H1 (cell line): ENCODE data around the gene PPM1G. TPM values are rescaled to one million over a fixed set of nuclear protein-coding genes. Genes with fewer than 3 reads are reported as not detected.

Source experiments
- BCL11A ChIP-seq, 2 experiments: IDR thresholded peaks; one replicate each; pipeline ENCODE4 v1.6.1; 2011; ENCODE audit warnings: low read depth in 2 of 2, low read length in 2 of 2, mild to moderate bottlenecking in 2 of 2
- FOSL1 ChIP-seq: IDR thresholded peaks from 2 replicates; pipeline ENCODE4 v1.6.1; 2011; ENCODE audit warnings: mild to moderate bottlenecking, low read depth, low read length, moderate library complexity; ENCODE audit not compliant: insufficient read depth
- GABPA ChIP-seq: IDR thresholded peaks from 2 replicates; pipeline ENCODE4 v1.6.1; 2011; ENCODE audit warnings: mild to moderate bottlenecking, low read length, moderate library complexity, borderline replicate concordance; ENCODE audit not compliant: insufficient read depth
- JUN ChIP-seq: IDR thresholded peaks from 2 replicates; pipeline ENCODE4 v1.6.1; 2011; ENCODE audit warnings: low read depth, mild to moderate bottlenecking, improper control_type of control experiment, low read length
- KDM1A ChIP-seq: fragments of 200-600, 300-600 bp; sonication (generic); IDR thresholded peaks from 2 replicates; pipeline ENCODE4 v1.7.1; 2016; ENCODE audit warnings: mild to moderate bottlenecking, low read length, borderline replicate concordance
- MAX ChIP-seq: IDR thresholded peaks from 2 replicates; pipeline ENCODE4 v1.6.1; 2012; ENCODE audit warnings: inconsistent platforms
- SIRT6 ChIP-seq: IDR thresholded peaks from one replicate; pipeline ENCODE4 v1.7.1; 2012; ENCODE audit warnings: low read length, inconsistent platforms
- SIX5 ChIP-seq: IDR thresholded peaks from 2 replicates; pipeline ENCODE4 v1.6.1; 2011; ENCODE audit warnings: mild to moderate bottlenecking, low read depth, low read length
- SP1 ChIP-seq: IDR thresholded peaks from 2 replicates; pipeline ENCODE4 v1.6.1; 2011; ENCODE audit warnings: low read depth, low read length
- TCF12 ChIP-seq: IDR thresholded peaks from 2 replicates; pipeline ENCODE4 v1.6.1; 2011; ENCODE audit warnings: low read depth, mild to moderate bottlenecking, low read length
- polyA plus RNA-seq, 7 experiments: library from polyadenylated mRNA; depleted of rRNA in 3 of 7; stranded (reverse) in 5 of 7; unstranded in 2 of 7; fragments of >200 nt in 5 of 7; fragments of 200-250 nt in 2 of 7; gene quantifications; 1 replicate in 5 of 7; 2 replicates in 1 of 7; 4 replicates in 1 of 7; pipeline versions ENCODE4 v1.2.1 to v1.2.3, GENCODE V29; 2011 to 2013; ENCODE audit warnings: missing spikeins in 2 of 7, mixed read lengths in 2 of 7
- total RNA-seq: library from RNA; stranded (reverse); fragmentation: NEBNext Ultra II Directional; extraction: Animal tissue kit (Norgen Biotek cat#: 25700); gene quantifications from 2 replicates; pipeline ENCODE4 v1.2.1, GENCODE V29; 2021
- TF ChIP-seq, protein P1 (sequence below): IDR thresholded peaks from 2 replicates; pipeline ENCODE4 v1.6.1; 2012; ENCODE audit warnings: inconsistent platforms

Gene PPM1G
- total and polyA plus RNA-seq, 2 of the 8 experiments (the other 6 are each of a cell fraction or from before 2014, with no cell fraction given), result 73.3 to 203 TPM

DNA sequence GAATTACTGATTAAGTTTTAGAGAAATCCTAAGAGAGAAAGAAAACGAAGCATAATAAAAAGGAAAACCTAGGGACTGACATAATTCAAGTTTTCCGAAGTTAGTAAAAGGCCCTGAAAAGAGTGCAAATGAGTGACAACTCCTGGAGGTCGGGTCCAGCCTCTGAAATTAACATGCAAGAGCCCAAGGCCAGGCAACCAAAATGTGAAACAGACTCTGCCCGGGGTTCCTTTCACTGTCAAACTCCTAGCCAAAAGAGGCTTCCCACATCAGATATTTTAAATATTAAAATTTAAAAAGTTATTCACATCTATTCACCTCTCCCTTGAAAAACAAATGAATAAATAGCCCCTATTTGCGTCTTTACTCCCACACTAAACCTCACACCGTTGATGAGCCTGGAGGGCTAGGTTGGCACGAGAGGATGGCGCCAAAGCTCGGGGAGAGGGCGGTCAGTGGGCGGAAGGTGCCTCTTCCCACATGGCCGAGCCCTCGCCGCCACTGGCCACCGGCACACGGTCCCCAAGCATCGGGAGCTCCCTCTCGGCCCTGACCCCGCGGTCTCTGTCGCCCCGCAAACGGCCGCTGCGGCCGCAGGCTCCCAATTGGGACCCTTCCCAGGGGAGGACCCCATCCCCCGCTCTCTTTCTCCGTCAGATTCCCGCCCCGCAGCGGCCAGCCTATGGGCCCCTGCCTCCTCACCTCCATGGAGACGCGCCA is 630 bp downstream of the PPM1G start (continued):
- TF ChIP-seq KDM1A (no peak), BCL11A (IDR thresholded peaks at IDR 0.05; ENCODE audit: low read depth in 2 of 2, low read length in 2 of 2) (no peak), SIX5 (no peak), MAX (0 out of 2 replicates have a peak, but pooled peaks have one; percentile 12), TCF12 (no peak), GABPA (no peak), SIRT6 (no peak), JUN (no peak), SP1 (no peak), FOSL1 (no peak)
- TF ChIP-seq, protein P1, sequence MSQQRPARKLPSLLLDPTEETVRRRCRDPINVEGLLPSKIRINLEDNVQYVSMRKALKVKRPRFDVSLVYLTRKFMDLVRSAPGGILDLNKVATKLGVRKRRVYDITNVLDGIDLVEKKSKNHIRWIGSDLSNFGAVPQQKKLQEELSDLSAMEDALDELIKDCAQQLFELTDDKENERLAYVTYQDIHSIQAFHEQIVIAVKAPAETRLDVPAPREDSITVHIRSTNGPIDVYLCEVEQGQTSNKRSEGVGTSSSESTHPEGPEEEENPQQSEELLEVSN, result no peak; the same call in 1 of the 2 replicates
